ENCODE data around the gene ADISSP. TPM values are rescaled to one million over a fixed set of nuclear protein-coding genes. Genes with fewer than 3 reads are reported as not detected.

ADISSP gene
- total and polyA plus RNA-seq, 2 of the 8 experiments (the other 6 are each of a cell fraction or from before 2014, with no cell fraction given), result 111 to 141 TPM

DNA sequence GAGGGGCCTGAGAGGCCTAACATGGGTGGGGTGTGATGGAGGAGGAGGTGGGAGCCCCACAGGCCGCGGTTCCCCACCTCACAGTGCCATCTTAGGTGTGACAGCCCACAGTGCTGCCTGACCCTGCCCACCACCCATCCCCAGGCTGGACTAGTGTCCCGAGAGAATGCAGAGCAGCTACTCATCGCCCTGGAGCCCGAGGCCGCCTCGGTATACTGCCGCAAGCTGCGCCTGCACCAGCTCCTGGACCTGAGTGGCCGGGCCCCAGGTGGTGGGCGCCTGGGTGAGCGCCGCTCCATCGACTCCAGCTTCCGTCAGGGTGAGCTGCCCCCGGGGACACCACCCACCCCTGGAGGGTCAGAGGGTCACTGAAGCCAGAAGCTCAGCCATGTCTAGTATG, 19.5 kb downstream of the ADISSP start (continued):
- TF ChIP-seq, protein P1, sequence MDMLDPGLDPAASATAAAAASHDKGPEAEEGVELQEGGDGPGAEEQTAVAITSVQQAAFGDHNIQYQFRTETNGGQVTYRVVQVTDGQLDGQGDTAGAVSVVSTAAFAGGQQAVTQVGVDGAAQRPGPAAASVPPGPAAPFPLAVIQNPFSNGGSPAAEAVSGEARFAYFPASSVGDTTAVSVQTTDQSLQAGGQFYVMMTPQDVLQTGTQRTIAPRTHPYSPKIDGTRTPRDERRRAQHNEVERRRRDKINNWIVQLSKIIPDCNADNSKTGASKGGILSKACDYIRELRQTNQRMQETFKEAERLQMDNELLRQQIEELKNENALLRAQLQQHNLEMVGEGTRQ (IDR thresholded peaks at IDR 0.05; ENCODE audit: low read length), result no peak
